Ascending aorta (tissue), 2 donors: ENCODE data around the gene CDKN2D. TPM values are rescaled to one million over a fixed set of nuclear protein-coding genes. Genes with fewer than 3 reads are reported as not detected.
A peak's percentile ranks its signal among the peaks of the same experiment; 100 is the strongest.

Experiments
- DNase-seq, 2 donors: peaks; one replicate each; pipeline ENCODE4 v3.0.0-alpha.2; 2019; ENCODE audit warnings: low spot score in 2 of 2
- H3K27ac ChIP-seq, 2 donors: fragments of 200-600 bp; sonication (generic); one replicate each; pipeline ENCODE4 v1.5.1; 2016 to 2017; ENCODE audit warnings: mild to moderate bottlenecking in 1 of 2
- H3K27me3 ChIP-seq: fragments of 200-600 bp; sonication (generic); one replicate; pipeline ENCODE4 v1.5.1; 2017
- H3K36me3 ChIP-seq, 2 donors: fragments of 200-600 bp; sonication (generic); one replicate each; pipeline ENCODE4 v1.5.1; 2016
- H3K4me1 ChIP-seq, 2 donors: fragments of 200-600 bp; sonication (generic); one replicate each; pipeline ENCODE4 v1.5.1; 2016 to 2017; ENCODE audit warnings: mild to moderate bottlenecking in 1 of 2
- H3K4me3 ChIP-seq, 2 donors: fragments of 200-600 bp; sonication (generic); one replicate each; pipeline ENCODE4 v1.5.1; 2016 to 2017; ENCODE audit warnings: mild to moderate bottlenecking in 1 of 2
- H3K9me3 ChIP-seq, 2 donors: fragments of 200-600 bp; sonication (generic); one replicate each; pipeline ENCODE4 v1.5.1; 2016
- CTCF ChIP-seq, 3 experiments: fragments of 200-600 bp in 2 of 3; fragments of 450-650 bp in 1 of 3; sonication (generic) in 2 of 3; IDR thresholded peaks; one replicate each; pipeline ENCODE4 v1.5.1; 2016 to 2019; ENCODE audit warnings: antibody characterized with exemption in 3 of 3, mild to moderate bottlenecking in 1 of 3, moderate library complexity in 1 of 3
- intact Hi-C: fragments of 100-400 bp; cut with DNase I; formaldehyde crosslinking; loops from one replicate; pipeline ENCODE4 v1.15.1; 2023
- total RNA-seq: library from RNA; depleted of rRNA; stranded (reverse); fragments of >200 nt; gene quantifications from one replicate; pipeline ENCODE4 v1.1.0, GENCODE V29; 2016

Gene CDKN2D
- total RNA-seq, 1 donor from 2014 or later: 20.3 TPM

- peaks cover 4% of the 10 kb centered on the region for H3K27me3 ChIP-seq
- H3K4me1 ChIP-seq: peaks cover 4 to 9% of the 10 kb centered on the region in 2 donors
- intact Hi-C loops: no loop called here
These were observed 49.4 kb downstream of the CDKN2D start for GRCh38 chr19:10519421-10519820.

GRCh38 chr19:10518444-10519361 is 50.1 kb downstream of the CDKN2D start:
- Histone ChIP-seq H3K27me3 (peaks cover 4% of the 10 kb centered on the region), H3K9me3 (no peaks in the 10 kb centered on the region), H3K36me3 (no peaks in the 10 kb centered on the region), H3K4me3 (peak overlapping the region; percentile 21 to 53), H3K4me1 (peaks cover 4 to 9% of the 10 kb centered on the region in 2 donors), H3K27ac (no peak overlapping the region)
- no peak for TF ChIP-seq CTCF (IDR thresholded peaks at IDR 0.05)
- DNase-seq: no peak
- intact Hi-C loops: no loop called here

More at GRCh38 chr19:10519421-10519820, 49.4 kb downstream of the CDKN2D start:
- no peaks in the 10 kb centered on the region for H3K9me3 ChIP-seq
- H3K27ac ChIP-seq: no peak overlapping the region
- TF ChIP-seq CTCF (IDR thresholded peaks at IDR 0.05): no peak
- no peaks in the 10 kb centered on the region for H3K36me3 ChIP-seq
- no peak overlapping the region for H3K4me3 ChIP-seq
- no peak for DNase-seq

- Histone ChIP-seq H3K4me3 (peak overlapping the region; percentile 31 to 53), H3K27ac (no peak overlapping the region), H3K36me3 (no peaks in the 10 kb centered on the region), H3K9me3 (no peaks in the 10 kb centered on the region), H3K4me1 (peaks cover 4 to 9% of the 10 kb centered on the region in 2 donors), H3K27me3 (peaks cover 4% of the 10 kb centered on the region)
- TF ChIP-seq CTCF (IDR thresholded peaks at IDR 0.05): no peak
- no peak for DNase-seq
- intact Hi-C loops: no loop called here
These were observed 50.9 kb downstream of the CDKN2D start for GRCh38 chr19:10517760-10518443.

- Histone ChIP-seq H3K36me3 (no peaks in the 10 kb centered on the region), H3K27me3 (peaks cover 4% of the 10 kb centered on the region), H3K9me3 (no peaks in the 10 kb centered on the region), H3K4me3 (peak within 1 kb of the TSS; percentile 31 to 53), H3K27ac (no peak within 1 kb of the TSS), H3K4me1 (peaks cover 4 to 9% of the 10 kb centered on the region in 2 donors)
- no peak for TF ChIP-seq CTCF (IDR thresholded peaks at IDR 0.05)
- no peak for DNase-seq
- intact Hi-C loops: no loop called here
These were observed 51.4 kb downstream of the CDKN2D start, which contains the start of gene S1PR5 for GRCh38 chr19:10517361-10517759. TSS of gene S1PR5 (minus strand) at chr19:10517447. CDS start at chr19:10515011, 2,436 bp downstream.

- DNase-seq: no peak
- no peak for TF ChIP-seq CTCF (IDR thresholded peaks at IDR 0.05)
- Histone ChIP-seq H3K36me3 (no peaks in the 10 kb centered on the region), H3K4me1 (peaks cover 4 to 9% of the 10 kb centered on the region in 2 donors), H3K27me3 (peaks cover 4% of the 10 kb centered on the region), H3K4me3 (peak overlapping the region; percentile 31 to 53), H3K9me3 (no peaks in the 10 kb centered on the region), H3K27ac (no peak overlapping the region)
- intact Hi-C loops: no loop called here
These were observed 52.0 kb downstream of the CDKN2D start for GRCh38 chr19:10516671-10517286.

Other genes starting within 250 kb of the CDKN2D start
- 51.8 TPM for gene RAVER1, start 235.4 kb downstream of the CDKN2D start, total RNA-seq
- gene ICAM3, start 229.4 kb downstream of the CDKN2D start, total RNA-seq: 0.11 TPM
- gene TYK2, start 188.4 kb downstream of the CDKN2D start, total RNA-seq: 80.7 TPM
- gene CDC37, start 165.4 kb downstream of the CDKN2D start, total RNA-seq: 183 TPM
- gene PDE4A, start 148.4 kb downstream of the CDKN2D start, total RNA-seq: 59.9 TPM
- 57.8 TPM for gene KEAP1, start 65.6 kb downstream of the CDKN2D start, total RNA-seq
- 3.1 TPM for gene S1PR5, start 51.5 kb downstream of the CDKN2D start, total RNA-seq
- 11.0 TPM for gene ATG4D, start 25.1 kb downstream of the CDKN2D start, total RNA-seq
- 21.9 TPM for gene KRI1, start 3.0 kb downstream of the CDKN2D start, total RNA-seq
- gene AP1M2, start 18.3 kb upstream of the CDKN2D start, total RNA-seq: not detected
- gene SLC44A2, start 56.6 kb upstream of the CDKN2D start, total RNA-seq: 354 TPM
- 168 TPM for gene ILF3, start 85.4 kb upstream of the CDKN2D start, total RNA-seq
- 36.8 TPM for gene QTRT1, start 132.5 kb upstream of the CDKN2D start, total RNA-seq
- gene DNM2, start 149.1 kb upstream of the CDKN2D start, total RNA-seq: 113 TPM